NCI-H446 (cell line): Measurements from ENCODE around the gene NT5DC1.

Source experiments
- DNase-seq, 2 experiments: peaks; one replicate each; lab custom pipeline; 2025; lab: John Stamatoyannopoulos, UW

NT5DC1 gene

DNA sequence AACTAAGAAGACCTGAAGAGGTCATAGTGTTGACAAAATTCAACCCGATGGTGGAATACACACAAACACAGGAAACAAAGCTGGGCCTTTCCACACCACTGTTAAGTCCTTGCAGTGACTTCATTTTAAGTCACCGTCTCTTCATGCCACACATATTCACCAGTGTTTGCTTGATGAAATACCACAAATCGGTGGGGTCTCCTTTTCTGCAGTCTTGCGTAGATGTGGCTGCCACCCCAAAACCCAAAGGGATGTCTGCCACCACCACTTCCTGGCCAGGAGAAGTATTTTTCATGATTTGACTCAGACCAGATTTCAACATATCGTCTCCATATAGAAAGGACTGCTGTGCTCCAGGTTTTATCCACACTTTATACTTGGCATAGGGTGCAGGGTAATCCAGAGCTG is 36.3 kb downstream of the NT5DC1 start:
- no peak for DNase-seq

DNA sequence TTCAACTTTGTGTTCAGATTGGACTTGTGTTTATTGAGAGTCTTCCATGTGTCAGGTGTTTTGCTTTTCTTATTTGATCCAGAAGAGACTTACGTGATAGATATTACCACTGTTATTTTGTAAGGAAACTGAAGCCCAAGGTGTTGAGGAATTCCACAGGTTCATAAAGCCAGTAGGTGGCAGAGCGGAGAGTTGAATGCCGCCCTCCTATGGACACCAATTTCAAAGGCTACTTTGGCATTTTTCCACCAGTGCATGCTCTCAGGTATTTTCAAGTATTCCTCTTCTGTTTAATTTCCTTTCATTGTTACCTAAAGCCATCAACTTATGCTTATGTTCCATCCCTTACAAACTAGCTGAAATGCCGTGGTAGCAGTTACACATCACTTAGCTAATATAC is 39.3 kb downstream of the NT5DC1 start:
- no peak for DNase-seq

- no peak for DNase-seq
Observed at GRCh38 chr6:116144605-116145004, 44.0 kb downstream of the NT5DC1 start.

DNA sequence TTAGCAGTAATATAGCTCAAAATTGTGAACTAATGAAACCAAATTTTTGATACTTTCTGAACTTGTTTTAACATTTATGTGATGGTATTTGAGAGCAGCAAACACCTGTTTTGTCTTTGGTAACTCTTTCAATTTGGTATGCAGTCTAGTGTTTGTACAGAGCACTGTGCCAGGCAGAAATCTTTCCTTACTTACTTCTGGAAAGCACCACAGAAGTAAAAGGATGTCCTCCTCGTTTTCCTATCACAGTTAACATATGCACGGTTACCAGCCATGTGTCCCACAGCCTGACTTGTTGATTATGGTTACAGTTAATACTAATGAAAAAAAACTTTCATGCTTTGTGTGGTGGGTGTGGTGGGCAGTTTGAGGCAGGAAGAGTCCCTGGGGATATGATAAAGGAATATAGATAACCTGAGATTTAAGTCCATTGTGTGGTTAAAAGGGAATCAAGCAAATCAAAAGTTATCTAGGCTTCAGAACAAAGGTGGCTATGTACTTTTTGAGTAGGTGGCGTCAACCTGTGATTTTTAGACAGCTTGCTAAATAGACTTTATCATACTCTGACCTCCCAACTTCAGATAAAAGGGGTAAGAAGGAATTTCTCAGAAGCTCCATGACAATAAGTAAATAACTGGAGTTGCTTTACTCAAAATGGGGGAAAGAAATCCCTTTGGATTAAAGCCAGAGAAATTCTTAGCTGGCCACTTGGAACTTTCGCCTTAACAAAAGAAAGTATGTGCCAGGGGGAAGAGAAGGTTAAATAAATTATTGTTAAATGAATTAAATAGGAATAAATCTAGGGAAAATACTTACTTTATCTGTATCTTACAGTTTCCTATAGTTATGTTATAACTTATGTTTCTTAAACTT is 45.4 kb downstream of the NT5DC1 start:
- DNase-seq = no peak

DNA sequence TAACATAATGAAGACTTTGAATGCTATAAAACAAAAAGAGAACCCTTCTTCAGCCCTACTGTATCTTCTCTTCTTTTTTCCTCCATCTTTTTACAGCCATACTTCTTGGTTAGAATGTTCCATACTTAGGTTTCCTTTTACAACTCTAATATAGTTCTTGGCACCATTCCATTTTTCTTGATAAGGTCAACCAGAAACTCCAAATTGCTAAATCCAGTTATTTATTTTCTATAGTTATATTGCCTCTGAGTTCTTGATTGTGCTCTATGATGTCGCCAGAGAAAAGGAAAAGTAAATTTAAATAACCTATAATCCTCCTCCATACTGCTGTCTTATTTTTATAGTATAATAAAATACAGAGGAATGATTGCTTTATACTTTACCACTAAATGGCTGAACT is 52.0 kb downstream of the NT5DC1 start:
- DNase-seq = no peak

GRCh38 chr6:116154887-116155286 is 54.2 kb downstream of the NT5DC1 start:
- DNase-seq = no peak

DNA sequence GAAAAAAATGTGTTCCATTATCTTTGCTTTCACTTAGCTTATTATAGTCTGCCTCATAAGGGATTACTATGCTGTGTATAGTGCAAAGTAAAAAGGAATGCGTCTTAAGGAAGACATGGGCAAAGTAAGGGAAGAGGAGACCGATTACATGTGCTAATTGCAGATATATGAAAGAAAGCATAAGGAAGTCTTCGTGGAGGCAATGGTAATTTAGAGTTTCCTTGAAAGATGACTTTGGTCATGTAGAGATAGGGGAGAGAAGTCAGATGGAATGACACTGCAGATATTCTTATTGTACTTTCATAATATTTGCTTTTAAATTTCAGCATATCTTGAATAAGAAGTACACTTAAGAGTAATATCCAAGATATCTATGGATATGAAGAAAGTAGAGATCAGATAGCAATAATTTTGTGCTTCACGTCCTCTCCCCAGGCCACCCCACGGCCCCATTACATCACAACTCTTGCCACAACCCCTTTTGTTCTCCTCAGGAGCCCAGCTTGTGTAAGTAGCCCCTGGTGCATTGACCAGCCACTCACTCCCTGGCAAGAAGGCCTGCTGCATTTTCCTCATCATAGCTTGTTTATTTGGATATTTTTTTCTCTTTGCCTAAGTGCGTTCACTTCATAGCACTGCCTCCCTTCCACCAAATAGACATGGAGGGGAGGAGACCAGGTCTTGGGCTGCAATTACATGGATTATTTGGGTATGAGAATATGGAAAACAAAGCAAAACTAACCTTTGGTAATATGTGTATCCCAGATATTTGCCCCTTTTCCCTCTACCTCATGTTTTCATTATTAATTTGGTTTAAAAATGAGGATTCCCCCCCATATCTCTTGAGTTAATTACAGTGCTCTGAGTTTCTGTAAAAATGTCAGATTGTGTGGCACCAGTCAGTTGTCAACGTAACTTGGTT is 56.0 kb downstream of the NT5DC1 start:
- DNase-seq = no peak

DNA sequence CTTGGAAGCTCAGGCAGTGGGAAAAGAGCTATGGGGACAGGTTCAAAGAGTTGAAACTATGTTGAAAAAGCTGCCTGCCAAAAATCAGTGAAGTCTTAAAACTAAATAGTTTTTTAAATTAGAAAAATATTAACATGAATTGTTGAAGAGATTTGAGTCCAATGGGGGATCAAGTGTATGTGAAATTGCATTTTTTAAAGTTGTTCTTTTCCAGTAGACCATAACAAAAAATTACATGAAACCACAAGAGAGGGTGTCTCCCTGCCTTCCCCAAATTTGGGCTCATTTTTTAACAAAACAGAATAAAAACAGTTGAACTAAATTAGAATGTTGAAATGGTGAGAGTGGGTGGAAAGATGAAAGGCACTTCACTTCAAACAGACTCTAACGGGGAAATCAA is 56.7 kb downstream of the NT5DC1 start:
- no peak for DNase-seq

- no peak for DNase-seq
Observed at GRCh38 chr6:116158641-116159040, 58.0 kb downstream of the NT5DC1 start.

GRCh38 chr6:116159782-116160524 is 59.3 kb downstream of the NT5DC1 start:
- no peak for DNase-seq

DNA sequence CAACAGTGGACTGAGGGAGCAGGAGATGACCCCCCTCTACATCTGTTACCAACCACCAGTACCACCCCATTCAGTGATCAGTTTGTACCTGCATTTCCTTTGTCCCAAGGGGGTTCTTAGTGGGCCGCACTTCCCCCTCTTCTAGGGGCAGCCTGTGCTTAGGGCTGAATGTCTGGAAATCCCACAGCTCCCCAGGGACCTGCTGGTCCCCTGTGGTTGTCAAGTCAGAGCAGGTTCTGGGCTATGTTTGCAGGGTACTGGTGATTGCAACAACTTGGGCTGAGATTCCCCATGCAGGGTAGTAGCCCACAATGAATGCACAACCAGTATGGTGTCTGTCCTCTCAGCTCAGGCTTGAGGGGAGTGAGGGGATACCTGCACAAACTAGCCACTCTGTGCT is 64.9 kb downstream of the NT5DC1 start:
- no peak for DNase-seq

DNA sequence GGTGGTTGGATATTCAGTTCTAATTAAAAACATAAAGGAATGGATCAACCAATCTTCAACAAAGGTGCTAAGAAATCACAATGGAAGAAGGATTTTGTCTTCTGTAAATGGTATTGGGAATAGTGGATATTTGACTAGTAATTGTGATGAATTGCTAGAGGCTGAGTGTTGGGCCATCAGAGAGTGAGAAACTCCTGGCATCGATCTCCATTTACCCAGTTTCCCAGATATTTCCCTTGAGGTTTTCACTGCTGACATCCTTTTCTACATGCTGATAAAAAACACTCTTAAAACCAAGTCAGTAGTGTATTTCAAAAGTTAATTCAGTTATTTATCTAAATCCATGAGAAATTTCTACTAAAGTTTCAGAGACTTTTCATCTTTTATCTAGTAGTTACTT is 65.7 kb downstream of the NT5DC1 start:
- DNase-seq = no peak

DNA sequence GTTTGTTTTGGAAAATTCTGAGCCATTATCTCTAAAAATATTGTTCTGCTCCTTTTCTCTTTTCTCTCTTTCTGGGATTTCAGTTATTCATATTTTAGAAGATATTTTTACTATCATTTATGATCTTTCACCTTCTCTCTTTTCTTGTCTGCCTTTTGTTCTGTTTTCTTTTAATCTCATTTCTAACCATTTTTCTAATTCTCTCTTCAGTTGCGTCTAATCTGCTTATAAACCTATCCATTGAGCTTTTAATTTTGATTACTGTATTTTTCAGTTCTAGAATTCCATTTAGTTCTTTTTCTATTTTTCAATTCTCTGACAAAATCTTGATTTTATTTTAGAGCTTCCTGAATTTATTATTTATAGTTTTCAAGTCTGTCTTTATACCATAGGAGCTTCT is 67.5 kb downstream of the NT5DC1 start:
- no peak for DNase-seq

GRCh38 chr6:116169880-116170279 is 69.2 kb downstream of the NT5DC1 start:
- no peak for DNase-seq

DNA sequence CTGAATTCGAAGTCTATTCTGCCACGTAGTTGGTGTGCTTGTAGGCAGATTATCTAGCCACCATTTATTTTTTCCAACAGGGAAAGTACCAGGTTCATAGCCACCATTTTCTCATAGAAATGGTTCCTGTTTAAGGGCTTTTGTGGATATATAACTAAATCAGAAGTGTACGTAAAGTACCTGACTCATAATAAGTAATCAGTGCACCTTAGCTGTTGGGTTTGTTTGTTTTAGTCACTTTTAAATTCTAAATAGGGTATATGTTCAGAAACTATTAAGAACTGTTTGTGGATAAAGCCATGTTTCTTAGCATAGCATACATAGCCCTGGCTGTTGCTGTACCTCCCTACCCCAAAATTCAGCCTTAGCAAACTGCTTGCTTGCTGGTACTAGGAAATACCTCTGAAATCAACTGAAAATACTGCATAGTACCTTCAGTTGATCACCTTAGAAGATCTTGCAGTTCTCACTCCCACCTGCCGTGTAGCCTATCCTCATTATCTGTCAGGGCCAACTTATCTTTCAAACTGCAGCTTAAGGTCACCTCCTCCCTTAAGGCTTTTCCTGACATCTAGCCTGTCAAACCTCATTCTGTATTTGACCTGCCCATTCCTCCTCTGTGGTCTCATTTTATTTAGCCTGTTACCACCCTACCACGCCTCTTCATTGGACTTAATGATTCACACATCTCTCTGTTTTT is 69.9 kb downstream of the NT5DC1 start:
- no peak for DNase-seq

- no peak for DNase-seq
Observed at GRCh38 chr6:116173928-116174327, 73.3 kb downstream of the NT5DC1 start.

DNA sequence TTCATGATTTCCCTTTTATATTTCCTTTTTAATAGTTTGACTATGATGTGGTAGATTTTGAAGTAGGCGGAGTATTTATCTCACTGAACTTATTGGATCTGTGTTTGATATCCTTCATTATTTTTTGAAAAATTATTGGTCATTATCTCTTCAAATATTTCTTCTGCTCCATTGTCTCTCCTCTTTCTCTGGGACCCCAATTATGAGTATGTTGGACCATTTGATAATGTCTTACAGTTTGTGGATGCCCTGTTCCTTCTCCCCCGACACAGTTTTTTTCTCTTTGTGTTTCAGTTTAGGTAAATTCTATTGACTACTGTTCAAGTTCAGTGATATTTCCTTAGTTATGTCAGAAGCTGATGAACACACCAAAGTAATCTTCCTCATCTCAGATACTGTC is 74.7 kb downstream of the NT5DC1 start:
- no peak for DNase-seq

- DNase-seq = no peak
Observed at GRCh38 chr6:116176596-116176995, 75.9 kb downstream of the NT5DC1 start.

DNA sequence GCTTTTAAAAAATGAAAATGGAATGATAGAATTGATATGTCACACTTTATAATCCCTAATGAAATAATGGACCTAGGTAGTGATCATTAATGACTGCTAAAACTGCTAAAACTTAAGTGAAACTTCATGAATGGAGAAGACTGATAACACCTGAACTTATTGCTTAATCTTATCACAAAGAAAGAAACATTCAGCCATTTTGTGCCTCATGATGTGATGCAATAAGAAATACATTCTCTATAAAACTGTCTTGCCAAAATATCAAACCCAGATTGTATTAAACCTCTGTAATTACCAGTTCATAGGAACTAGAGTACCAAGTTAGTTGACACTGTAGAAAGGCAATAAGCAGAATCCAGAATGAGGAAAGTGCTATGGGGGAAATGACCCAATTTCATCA is 79.7 kb downstream of the NT5DC1 start:
- no peak for DNase-seq

DNA sequence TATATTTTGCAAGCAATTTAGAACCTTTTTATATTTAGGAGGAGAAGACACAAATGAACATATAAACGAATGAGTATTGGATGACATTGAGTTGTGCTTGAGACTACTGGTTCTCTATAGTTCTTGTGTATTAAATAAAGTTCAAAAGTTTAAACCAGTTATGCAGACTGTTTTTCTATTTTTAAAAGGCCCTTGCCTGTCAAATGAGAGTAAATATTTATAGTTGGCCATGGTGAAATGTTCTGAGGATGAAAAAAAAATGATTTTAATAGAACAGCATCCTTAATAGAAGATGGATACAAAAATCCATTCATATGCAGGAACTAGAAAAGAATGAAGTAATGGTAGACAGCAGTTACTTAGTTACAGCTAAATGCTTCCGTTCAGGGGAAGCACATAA is 88.8 kb downstream of the NT5DC1 start:
- DNase-seq = no peak

- DNase-seq = no peak
Observed at GRCh38 chr6:116190550-116190949, 89.9 kb downstream of the NT5DC1 start.

DNA sequence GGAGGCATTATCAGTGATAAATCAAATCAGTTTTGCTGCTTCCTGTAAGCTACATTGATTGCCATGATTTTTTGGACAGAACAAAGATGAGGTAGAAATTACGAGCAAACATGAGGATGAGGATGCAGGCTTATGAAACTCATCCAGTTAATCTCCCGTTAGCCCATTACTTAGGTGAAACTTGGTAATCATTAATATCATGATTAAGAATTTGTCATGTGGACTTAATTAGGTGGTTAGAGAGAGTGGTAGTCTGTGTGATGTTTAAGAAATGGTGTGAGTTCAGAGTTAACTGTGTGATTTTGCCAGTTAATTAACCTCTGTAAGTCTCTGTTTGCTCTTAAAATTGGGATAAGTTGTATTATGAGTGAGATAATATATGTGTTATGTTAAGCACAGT is 91.2 kb downstream of the NT5DC1 start:
- no peak for DNase-seq
